ENCODE data around the gene NISCH. TPM values are rescaled to one million over a fixed set of nuclear protein-coding genes. Genes with fewer than 3 reads are reported as not detected.
A peak's percentile ranks its signal among the peaks of the same experiment; 100 is the strongest.

The NISCH gene
- total and polyA plus RNA-seq, 2 donors (not counting 1 experiment from before 2014, with no cell fraction given) = 130 to 169 TPM

GRCh38 chr3:52494445-52494844 is 39.0 kb downstream of the NISCH start:
- H3K36me3 ChIP-seq (replicated peaks in 1 of 2; ENCODE audit: control extremely low read depth in 1 of 2, control insufficient read depth in 1 of 2, extremely low read depth in 1 of 2, insufficient read depth in 2 of 2, low read length in 1 of 2) = peaks cover 0 to 29% of the 10 kb centered on the region in 2 experiments
- ATAC-seq (ENCODE audit: low read depth) (no peak), DNase-seq (no peak)
- H3K9me3 Mint-ChIP-seq (ENCODE audit: insufficient read depth) = no peaks in the 10 kb centered on the region
- peaks cover 15% of the 10 kb centered on the region for H3K4me1 Mint-ChIP-seq
- intact Hi-C loops (cut with micrococcal nuclease) = no loop called here
- H3K27me3 Mint-ChIP-seq = no peaks in the 10 kb centered on the region
- TF ChIP-seq, protein P1, sequence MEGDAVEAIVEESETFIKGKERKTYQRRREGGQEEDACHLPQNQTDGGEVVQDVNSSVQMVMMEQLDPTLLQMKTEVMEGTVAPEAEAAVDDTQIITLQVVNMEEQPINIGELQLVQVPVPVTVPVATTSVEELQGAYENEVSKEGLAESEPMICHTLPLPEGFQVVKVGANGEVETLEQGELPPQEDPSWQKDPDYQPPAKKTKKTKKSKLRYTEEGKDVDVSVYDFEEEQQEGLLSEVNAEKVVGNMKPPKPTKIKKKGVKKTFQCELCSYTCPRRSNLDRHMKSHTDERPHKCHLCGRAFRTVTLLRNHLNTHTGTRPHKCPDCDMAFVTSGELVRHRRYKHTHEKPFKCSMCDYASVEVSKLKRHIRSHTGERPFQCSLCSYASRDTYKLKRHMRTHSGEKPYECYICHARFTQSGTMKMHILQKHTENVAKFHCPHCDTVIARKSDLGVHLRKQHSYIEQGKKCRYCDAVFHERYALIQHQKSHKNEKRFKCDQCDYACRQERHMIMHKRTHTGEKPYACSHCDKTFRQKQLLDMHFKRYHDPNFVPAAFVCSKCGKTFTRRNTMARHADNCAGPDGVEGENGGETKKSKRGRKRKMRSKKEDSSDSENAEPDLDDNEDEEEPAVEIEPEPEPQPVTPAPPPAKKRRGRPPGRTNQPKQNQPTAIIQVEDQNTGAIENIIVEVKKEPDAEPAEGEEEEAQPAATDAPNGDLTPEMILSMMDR (IDR thresholded peaks at IDR 0.05) = no peak
- TF ChIP-seq EZH2 (IDR thresholded peaks at IDR 0.05; ENCODE audit: borderline replicate concordance, insufficient read depth, low read depth, low read length, poor library complexity, severe bottlenecking) = no peak
- no peak overlapping the region for H3K4me3 ChIP-seq (ENCODE audit: control extremely low read depth in 1 of 5, extremely low read depth in 1 of 5, insufficient read depth in 1 of 5, low read depth in 2 of 5, low read length in 4 of 5)
- no peaks in the 10 kb centered on the region for H3K9me3 ChIP-seq (ENCODE audit: control extremely low read depth in 1 of 3, control insufficient read depth in 2 of 3, insufficient read depth in 1 of 3, low read length in 2 of 3)
- H3K4me3 Mint-ChIP-seq = no peak overlapping the region
- H3K4me2 ChIP-seq (replicated peaks; ENCODE audit: low read depth, low read length, poor library complexity, severe bottlenecking) = no peak overlapping the region
- no peaks in the 10 kb centered on the region for H3K27me3 ChIP-seq (replicated peaks in 1 of 4; ENCODE audit: control extremely low read depth in 1 of 4, control insufficient read depth in 3 of 4, insufficient read depth in 4 of 4, low read length in 3 of 4)
- no peak overlapping the region for H3K27ac ChIP-seq (ENCODE audit: low read length in 2 of 2)
- H4K20me1 ChIP-seq (ENCODE audit: control insufficient read depth, insufficient read depth, low read length, poor library complexity, severe bottlenecking) = no peaks in the 10 kb centered on the region
- H3K79me2 ChIP-seq (ENCODE audit: control insufficient read depth, insufficient read depth, low read length) = no peaks in the 10 kb centered on the region
- ChIA-PET CTCF (interaction anchor here (1.0 kb wide), 1 partner anchor 15 kb away, joined by 3 read pairs; no protein-coding TSS in a partner anchor), POLR2A (no interaction called here)
- no peak overlapping the region for H2AFZ ChIP-seq (ENCODE audit: insufficient read depth, low read depth, low read length, poor library complexity, severe bottlenecking)
- 88% methylated on average over 6 of the region's 7 CpGs for WGBS (ENCODE audit: insufficient coverage)
- peak overlapping the region; percentile 20 for H3K27ac Mint-ChIP-seq
- H3K4me1 ChIP-seq (ENCODE audit: control insufficient read depth in 2 of 2, insufficient read depth in 2 of 2, low read length in 2 of 2) = peaks cover 11 to 17% of the 10 kb centered on the region in 2 donors
- H3K9ac ChIP-seq (ENCODE audit: low read length) = no peak overlapping the region

DNA sequence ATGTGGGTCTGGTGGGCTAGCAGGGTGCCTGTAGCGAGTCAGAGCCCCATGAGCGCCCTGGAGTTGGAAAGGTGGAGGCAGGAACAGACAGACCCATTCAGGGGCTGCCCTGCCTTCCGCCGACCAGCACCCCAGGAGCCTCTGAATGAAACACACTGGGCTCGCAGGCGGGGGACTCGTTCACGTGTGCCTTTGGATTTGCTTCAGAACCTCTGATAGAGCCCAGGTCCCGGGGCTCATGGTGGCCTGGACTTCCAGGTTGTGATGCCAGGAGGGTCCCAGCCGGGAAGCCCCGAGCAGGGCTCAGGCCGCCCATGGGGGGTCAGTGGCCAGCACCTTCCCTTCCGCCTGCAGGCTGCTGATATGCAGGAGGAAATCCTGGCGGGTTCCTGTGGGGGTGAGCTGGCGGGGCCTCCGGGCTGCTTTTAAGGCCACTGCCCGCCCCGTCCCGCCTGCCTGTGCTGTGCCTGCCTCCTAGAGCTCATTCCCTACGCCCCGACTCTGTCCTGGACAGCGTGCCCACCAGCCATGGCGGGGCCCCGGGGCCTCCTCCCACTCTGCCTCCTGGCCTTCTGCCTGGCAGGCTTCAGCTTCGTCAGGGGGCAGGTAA is 39.6 kb downstream of the NISCH start, which contains the start of gene STAB1:
TSS of gene STAB1 (plus strand) at position 453 of the 610 bp plus-strand sequence. CDS start at position 529, 76 bp downstream.
- Mint-ChIP-seq H3K27me3 (no peaks in the 10 kb centered on the region), H3K9me3 (ENCODE audit: insufficient read depth) (no peaks in the 10 kb centered on the region), H3K4me3 (no peak within 1 kb of the TSS), H3K27ac (peak within 1 kb of the TSS; percentile 20), H3K4me1 (peaks cover 15% of the 10 kb centered on the region)
- Histone ChIP-seq H4K20me1 (ENCODE audit: control insufficient read depth, insufficient read depth, low read length, poor library complexity, severe bottlenecking) (no peaks in the 10 kb centered on the region), H2AFZ (ENCODE audit: insufficient read depth, low read depth, low read length, poor library complexity, severe bottlenecking) (no peak within 1 kb of the TSS), H3K4me1 (ENCODE audit: control insufficient read depth in 2 of 2, insufficient read depth in 2 of 2, low read length in 2 of 2) (peaks cover 11 to 17% of the 10 kb centered on the region in 2 donors), H3K27ac (ENCODE audit: low read length in 2 of 2) (no peak within 1 kb of the TSS), H3K9ac (ENCODE audit: low read length) (no peak within 1 kb of the TSS), H3K36me3 (replicated peaks in 1 of 2; ENCODE audit: control extremely low read depth in 1 of 2, control insufficient read depth in 1 of 2, extremely low read depth in 1 of 2, insufficient read depth in 2 of 2, low read length in 1 of 2) (peaks cover 0 to 24% of the 10 kb centered on the region in 2 experiments), H3K79me2 (ENCODE audit: control insufficient read depth, insufficient read depth, low read length) (no peaks in the 10 kb centered on the region), H3K9me3 (ENCODE audit: control extremely low read depth in 1 of 3, control insufficient read depth in 2 of 3, insufficient read depth in 1 of 3, low read length in 2 of 3) (no peaks in the 10 kb centered on the region), H3K27me3 (replicated peaks in 1 of 4; ENCODE audit: control extremely low read depth in 1 of 4, control insufficient read depth in 3 of 4, insufficient read depth in 4 of 4, low read length in 3 of 4) (no peaks in the 10 kb centered on the region), H3K4me2 (replicated peaks; ENCODE audit: low read depth, low read length, poor library complexity, severe bottlenecking) (no peak within 1 kb of the TSS), H3K4me3 (ENCODE audit: control extremely low read depth in 1 of 5, extremely low read depth in 1 of 5, insufficient read depth in 1 of 5, low read depth in 2 of 5, low read length in 4 of 5) (no peak within 1 kb of the TSS)
- intact Hi-C loops (cut with micrococcal nuclease) = no loop called here
- 37% methylated on average over 25 of the region's 25 CpGs for WGBS (ENCODE audit: insufficient coverage)
- POLR2A ChIA-PET = no interaction called here
- TF ChIP-seq, protein P1 (IDR thresholded peaks at IDR 0.05) = no peak
- TF ChIP-seq EZH2 (IDR thresholded peaks at IDR 0.05; ENCODE audit: borderline replicate concordance, insufficient read depth, low read depth, low read length, poor library complexity, severe bottlenecking) = no peak
- CTCF ChIA-PET = no interaction called here
- ATAC-seq (ENCODE audit: low read depth) (no peak), DNase-seq (no peak)
